IMR-90 (cell line): ENCODE data around the gene GPR158.

Experiments
- BHLHE40 ChIP-seq: fragments of 150-350 bp; IDR thresholded peaks from 2 replicates; pipeline ENCODE4 v1.6.1; 2016; ENCODE audit warnings: mild to moderate bottlenecking, low read depth, low read length
- CTCF ChIP-seq: conservative IDR thresholded peaks from 2 replicates; pipeline ENCODE4 v1.5.1; 2012; ENCODE audit warnings: mild to moderate bottlenecking, low read depth, low read length, improper control_type of control experiment
- MAZ ChIP-seq: IDR thresholded peaks from 2 replicates; pipeline ENCODE4 v1.6.1; 2012; ENCODE audit warnings: low read depth, mild to moderate bottlenecking, low read length, improper control_type of control experiment, moderate library complexity, borderline replicate concordance
- NFE2L2 ChIP-seq: fragments of 150-350 bp; IDR thresholded peaks from 2 replicates; pipeline ENCODE4 v1.6.1; 2016; ENCODE audit warnings: low read depth, mild to moderate bottlenecking, low read length
- POLR2A ChIP-seq: IDR thresholded peaks from 2 replicates; pipeline ENCODE4 v1.6.1; 2012; ENCODE audit warnings: mild to moderate bottlenecking, low read depth, low read length
- RAD21 ChIP-seq: IDR thresholded peaks from 2 replicates; pipeline ENCODE4 v1.6.1; 2012; ENCODE audit warnings: low read length, improper control_type of control experiment
- RCOR1 ChIP-seq: IDR thresholded peaks from 2 replicates; pipeline ENCODE4 v1.6.1; 2012; ENCODE audit warnings: mild to moderate bottlenecking, low read length, improper control_type of control experiment; ENCODE audit not compliant: insufficient replicate concordance
- RFX5 ChIP-seq: IDR thresholded peaks from 2 replicates; pipeline ENCODE4 v1.8.0; 2012; ENCODE audit warnings: low read depth, mild to moderate bottlenecking, low read length, moderate library complexity
- SMC3 ChIP-seq: fragments of 150-350 bp; IDR thresholded peaks from 2 replicates; pipeline ENCODE4 v1.6.1; 2016; ENCODE audit warnings: low read depth, mild to moderate bottlenecking, antibody characterized with exemption, low read length, moderate library complexity
- TF ChIP-seq, protein P1 (sequence below): fragments of 150-350 bp; IDR thresholded peaks from 2 replicates; pipeline ENCODE4 v1.6.1; 2016; ENCODE audit warnings: low read depth, mild to moderate bottlenecking, low read length, moderate library complexity, borderline replicate concordance
- TF ChIP-seq, protein P2 (sequence below): fragments of 150-350 bp; IDR thresholded peaks from 2 replicates; pipeline ENCODE4 v1.6.1; 2017; ENCODE audit warnings: mild to moderate bottlenecking, antibody characterized with exemption, low read length, low read depth

DNA sequence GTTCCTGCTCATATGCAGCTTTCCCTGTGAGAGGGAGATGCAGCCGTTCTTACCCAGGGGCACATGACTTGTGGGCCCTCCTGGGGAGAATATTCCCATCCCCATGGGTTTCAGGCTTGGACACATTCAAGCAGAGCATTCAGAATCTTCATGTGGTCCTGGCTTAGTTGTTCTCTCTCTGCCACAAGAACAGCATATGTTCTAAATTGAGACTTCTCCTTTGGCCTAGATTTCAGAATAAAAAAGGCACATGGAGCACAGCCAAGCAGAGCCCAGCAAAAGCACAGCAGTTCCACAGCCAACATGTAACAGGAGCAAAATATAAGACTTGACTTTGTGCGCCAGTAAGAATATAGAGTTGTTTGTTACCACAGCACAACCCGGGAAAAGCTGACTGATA, 452.8 kb downstream of the GPR158 start:
- TF ChIP-seq CTCF (no peak), SMC3 (no peak), MAZ (no peak), RAD21 (no peak), POLR2A (no peak), RFX5 (no peak), RCOR1 (no peak), NFE2L2 (no peak), BHLHE40 (no peak)
- TF ChIP-seq, protein P1, sequence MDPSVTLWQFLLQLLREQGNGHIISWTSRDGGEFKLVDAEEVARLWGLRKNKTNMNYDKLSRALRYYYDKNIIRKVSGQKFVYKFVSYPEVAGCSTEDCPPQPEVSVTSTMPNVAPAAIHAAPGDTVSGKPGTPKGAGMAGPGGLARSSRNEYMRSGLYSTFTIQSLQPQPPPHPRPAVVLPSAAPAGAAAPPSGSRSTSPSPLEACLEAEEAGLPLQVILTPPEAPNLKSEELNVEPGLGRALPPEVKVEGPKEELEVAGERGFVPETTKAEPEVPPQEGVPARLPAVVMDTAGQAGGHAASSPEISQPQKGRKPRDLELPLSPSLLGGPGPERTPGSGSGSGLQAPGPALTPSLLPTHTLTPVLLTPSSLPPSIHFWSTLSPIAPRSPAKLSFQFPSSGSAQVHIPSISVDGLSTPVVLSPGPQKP = no peak
- TF ChIP-seq, protein P2, sequence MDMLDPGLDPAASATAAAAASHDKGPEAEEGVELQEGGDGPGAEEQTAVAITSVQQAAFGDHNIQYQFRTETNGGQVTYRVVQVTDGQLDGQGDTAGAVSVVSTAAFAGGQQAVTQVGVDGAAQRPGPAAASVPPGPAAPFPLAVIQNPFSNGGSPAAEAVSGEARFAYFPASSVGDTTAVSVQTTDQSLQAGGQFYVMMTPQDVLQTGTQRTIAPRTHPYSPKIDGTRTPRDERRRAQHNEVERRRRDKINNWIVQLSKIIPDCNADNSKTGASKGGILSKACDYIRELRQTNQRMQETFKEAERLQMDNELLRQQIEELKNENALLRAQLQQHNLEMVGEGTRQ = no peak
